ENCODE results near the gene PLA2R1.
"Not testable (repeated sequence)": the region's sequence is repeated elsewhere in the genome, so short reads cannot be mapped to it uniquely, and the experiment has no call there.

The PLA2R1 gene

GRCh38 chr2:160063271-160063670, 856 bp upstream of the PLA2R1 start:
- DNase-seq = no peak

- peak; percentile 5 for DNase-seq
Observed at GRCh38 chr2:160061944-160062291, 497 bp downstream of the PLA2R1 start.

GRCh38 chr2:160061533-160061932, 882 bp downstream of the PLA2R1 start:
- DNase-seq = no peak

- no peak for DNase-seq
Observed at GRCh38 chr2:160060297-160060696, 2.1 kb downstream of the PLA2R1 start.

- no peak for DNase-seq
Observed at GRCh38 chr2:160057356-160057755, 5.1 kb downstream of the PLA2R1 start.

GRCh38 chr2:160055726-160056108, 6.7 kb downstream of the PLA2R1 start:
- no peak for DNase-seq

GRCh38 chr2:160054984-160055725, 7.3 kb downstream of the PLA2R1 start:
- no peak for DNase-seq

- DNase-seq = no peak
Observed at GRCh38 chr2:160053946-160054345, 8.5 kb downstream of the PLA2R1 start.

GRCh38 chr2:160052531-160052930, 9.9 kb downstream of the PLA2R1 start:
- DNase-seq = no peak

- DNase-seq = no peak
Observed at GRCh38 chr2:160051371-160051800, 11.0 kb downstream of the PLA2R1 start.

GRCh38 chr2:160050147-160050546, 12.3 kb downstream of the PLA2R1 start:
- no peak for DNase-seq

- DNase-seq = no peak
Observed at GRCh38 chr2:160045703-160046210, 16.7 kb downstream of the PLA2R1 start.

GRCh38 chr2:160044728-160045127, 17.7 kb downstream of the PLA2R1 start:
- DNase-seq = no peak

- no peak for DNase-seq
Observed at GRCh38 chr2:160043265-160043664, 19.1 kb downstream of the PLA2R1 start.

GRCh38 chr2:160042054-160042453, 20.4 kb downstream of the PLA2R1 start:
- no peak for DNase-seq

- DNase-seq = no peak
Observed at GRCh38 chr2:160041091-160041490, 21.3 kb downstream of the PLA2R1 start.

- no peak for DNase-seq
Observed at GRCh38 chr2:160039166-160039903, 23.1 kb downstream of the PLA2R1 start.

- not testable (repeated sequence) for DNase-seq
Observed at GRCh38 chr2:160038662-160039061, 23.8 kb downstream of the PLA2R1 start.

- no peak for DNase-seq
Observed at GRCh38 chr2:160036736-160037135, 25.7 kb downstream of the PLA2R1 start.

- no peak for DNase-seq
Observed at GRCh38 chr2:160035125-160035524, 27.3 kb downstream of the PLA2R1 start.

GRCh38 chr2:160034396-160034795, 28.0 kb downstream of the PLA2R1 start:
- no peak for DNase-seq

GRCh38 chr2:160033732-160034392, 28.6 kb downstream of the PLA2R1 start:
- DNase-seq = no peak

- DNase-seq = no peak
Observed at GRCh38 chr2:160029270-160029628, 33.2 kb downstream of the PLA2R1 start.

Measured in hematopoietic multipotent progenitor cell treated with erythropoietin and hydrocortisone succinate and interleukin-3 and kit ligand, for 6 days (in vitro differentiated cells).